CD4-positive, alpha-beta T cell (primary cell): ENCODE results near the gene LDLRAD4. TPM values are rescaled to one million over a fixed set of nuclear protein-coding genes. Genes with fewer than 3 reads are reported as not detected.

Source experiments
- ATAC-seq: fragments of 200-7000 bp; cut with Tn5 transposase; one replicate; pipeline ENCODE4 v1.10.0; 2022; ENCODE audit warnings: mild to moderate bottlenecking; ENCODE audit not compliant: poor library complexity
- CTCF ChIA-PET: fragments of 350-600 bp; sonication (Branson Sonifier 250); formaldehyde crosslinking; loops from one replicate; lab custom pipeline; 2021; ENCODE audit warnings: antibody characterized with exemption, inconsistent platforms; lab: Charles Lee
- POLR2A ChIA-PET: fragments of 350-600 bp; sonication (Branson Sonifier 250); formaldehyde crosslinking; loops from one replicate; lab custom pipeline; 2021; ENCODE audit warnings: antibody characterized with exemption, inconsistent platforms; lab: Charles Lee
- DNase-seq, 14 experiments: peaks; one replicate each; pipeline ENCODE4 v3.0.0-alpha.2; 2013 to 2020; ENCODE audit warnings: mixed read lengths in 2 of 14
- H3K27ac ChIP-seq, 2 donors: one replicate each; pipeline versions ENCODE4 v1.5.1 to v1.7.0; 2013; ENCODE audit warnings: low read length in 2 of 2, low read depth in 1 of 2, mild to moderate bottlenecking in 1 of 2
- H3K27me3 ChIP-seq, 2 experiments: 1 replicate in 1 of 2; 2 replicates in 1 of 2; pipeline versions ENCODE4 v1.6.1 to v1.7.0; 2013; ENCODE audit warnings: low read length in 2 of 2, control low read depth in 1 of 2, mild to moderate bottlenecking in 1 of 2, moderate library complexity in 1 of 2; ENCODE audit not compliant: insufficient read depth in 2 of 2, control insufficient read depth in 1 of 2
- H3K36me3 ChIP-seq: one replicate; pipeline ENCODE4 v1.6.1; 2013; ENCODE audit warnings: low read length, control low read depth; ENCODE audit not compliant: insufficient read depth
- H3K4me1 ChIP-seq: one replicate; pipeline ENCODE4 v1.6.1; 2013; ENCODE audit warnings: low read length, control low read depth; ENCODE audit not compliant: insufficient read depth
- H3K4me3 ChIP-seq: one replicate; pipeline ENCODE4 v1.5.1; 2013; ENCODE audit warnings: mild to moderate bottlenecking, low read length, moderate library complexity
- H3K9me3 ChIP-seq, 2 experiments: 1 replicate in 1 of 2; 2 replicates in 1 of 2; pipeline versions ENCODE4 v1.6.1 to v1.7.0; 2013; ENCODE audit warnings: low read length in 2 of 2, mild to moderate bottlenecking in 2 of 2, control low read depth in 1 of 2, moderate library complexity in 1 of 2; ENCODE audit not compliant: control insufficient read depth in 1 of 2, insufficient read depth in 1 of 2
- H3K27ac Mint-ChIP-seq: one replicate; pipeline ENCODE4 v1.8.0; 2020; ENCODE audit warnings: mixed read lengths
- H3K27me3 Mint-ChIP-seq: one replicate; pipeline ENCODE4 v1.8.0; 2021; ENCODE audit warnings: mixed read lengths
- H3K36me3 Mint-ChIP-seq: one replicate; pipeline ENCODE4 v1.8.0; 2021; ENCODE audit warnings: low read depth, mixed read lengths
- H3K4me1 Mint-ChIP-seq: one replicate; pipeline ENCODE4 v1.8.0; 2021; ENCODE audit warnings: low read depth, mixed read lengths
- H3K4me3 Mint-ChIP-seq: one replicate; pipeline ENCODE4 v1.8.0; 2020; ENCODE audit warnings: mild to moderate bottlenecking, mixed read lengths
- H3K9me3 Mint-ChIP-seq: one replicate; pipeline ENCODE4 v1.8.0; 2020; ENCODE audit warnings: mixed read lengths
- CTCF ChIP-seq: fragments of 200-600 bp; IDR thresholded peaks from one replicate; pipeline ENCODE4 v1.8.0; 2022; ENCODE audit warnings: antibody characterized with exemption, mild to moderate bottlenecking
- intact Hi-C, 2 experiments: fragments of 100-400 bp; cut with DNase I in 1 of 2; cut with micrococcal nuclease in 1 of 2; formaldehyde crosslinking; loops; one replicate each; pipeline versions ENCODE4 v1.15.1 to v1.9.0; 2023 to 2025; cut with DNase I, micrococcal nuclease
- total RNA-seq, 174 experiments: library from RNA in 2 of 174; stranded (reverse) in 2 of 174; gene quantifications; one replicate each; pipeline ENCODE4 v1.2.3 and lab custom pipeline; 2021 to 2026

LDLRAD4 gene
- total RNA-seq, 2 experiments from 2014 or later: 51.9 to 52.7 TPM

GRCh38 chr18:13235981-13236380, 17.4 kb downstream of the LDLRAD4 start:
- Mint-ChIP-seq H3K9me3 (no peaks in the 10 kb centered on the region), H3K27me3 (no peaks in the 10 kb centered on the region), H3K4me3 (no peak overlapping the region), H3K27ac (no peak overlapping the region), H3K36me3 (no peaks in the 10 kb centered on the region), H3K4me1 (no peaks in the 10 kb centered on the region)
- intact Hi-C loops: no loop called here
- Histone ChIP-seq H3K4me1 (no peaks in the 10 kb centered on the region), H3K4me3 (no peak overlapping the region), H3K36me3 (no peaks in the 10 kb centered on the region), H3K27ac (no peak overlapping the region), H3K9me3 (no peaks in the 10 kb centered on the region), H3K27me3 (no peaks in the 10 kb centered on the region)
- ChIA-PET POLR2A (no interaction called here), CTCF (no interaction called here)
- no peak for TF ChIP-seq CTCF
- DNase-seq: no peak
- no peak for ATAC-seq

- POLR2A ChIA-PET: no interaction called here
- no peak overlapping the region for H3K27ac Mint-ChIP-seq
- intact Hi-C loops: no loop called here
These were observed 17.9 kb downstream of the LDLRAD4 start for GRCh38 chr18:13236411-13236810.

GRCh38 chr18:13237073-13237472, 18.5 kb downstream of the LDLRAD4 start:
- H3K36me3 ChIP-seq: no peaks in the 10 kb centered on the region
- H3K4me1 ChIP-seq: no peaks in the 10 kb centered on the region
- CTCF ChIA-PET: no interaction called here
- Mint-ChIP-seq H3K36me3 (no peaks in the 10 kb centered on the region), H3K27me3 (no peaks in the 10 kb centered on the region), H3K27ac (no peak overlapping the region), H3K4me1 (no peaks in the 10 kb centered on the region), H3K4me3 (no peak overlapping the region), H3K9me3 (no peaks in the 10 kb centered on the region)
- H3K27me3 ChIP-seq: no peaks in the 10 kb centered on the region
- DNase-seq: no peak
- no peak overlapping the region for H3K4me3 ChIP-seq
- H3K27ac ChIP-seq: no peak overlapping the region
- H3K9me3 ChIP-seq: no peaks in the 10 kb centered on the region
- intact Hi-C loops: no loop called here
- POLR2A ChIA-PET: no interaction called here
- TF ChIP-seq CTCF: no peak
- ATAC-seq: no peak

More at GRCh38 chr18:13236411-13236810, 17.9 kb downstream of the LDLRAD4 start:
- Histone ChIP-seq H3K9me3 (no peaks in the 10 kb centered on the region), H3K27ac (no peak overlapping the region), H3K4me3 (no peak overlapping the region), H3K36me3 (no peaks in the 10 kb centered on the region), H3K4me1 (no peaks in the 10 kb centered on the region), H3K27me3 (no peaks in the 10 kb centered on the region)
- ATAC-seq: no peak
- TF ChIP-seq CTCF: no peak
- Mint-ChIP-seq H3K9me3 (no peaks in the 10 kb centered on the region), H3K27me3 (no peaks in the 10 kb centered on the region), H3K4me3 (no peak overlapping the region), H3K36me3 (no peaks in the 10 kb centered on the region), H3K4me1 (no peaks in the 10 kb centered on the region)
- DNase-seq: no peak
- CTCF ChIA-PET: no interaction called here
